GM12891 (cell line): Measurements from ENCODE around the gene ARL16.

Experiments used
- PAX5 ChIP-seq: IDR thresholded peaks from 2 replicates; pipeline ENCODE4 v1.6.1; 2011; ENCODE audit warnings: low read length, moderate library complexity, mild to moderate bottlenecking; ENCODE audit not compliant: insufficient read depth, severe bottlenecking
- POLR2A ChIP-seq: IDR thresholded peaks from 2 replicates; pipeline ENCODE4 v1.6.1; 2011; ENCODE audit warnings: low read depth, low read length, control low read depth
- POLR2AphosphoS5 ChIP-seq: IDR thresholded peaks from 2 replicates; pipeline ENCODE4 v1.6.1; 2011; ENCODE audit warnings: low read depth, low read length, control low read depth
- POU2F2 ChIP-seq: IDR thresholded peaks from 2 replicates; pipeline ENCODE4 v1.6.1; 2011; ENCODE audit warnings: low read depth, mild to moderate bottlenecking, control low read depth, low read length, moderate library complexity
- TAF1 ChIP-seq: IDR thresholded peaks from 2 replicates; pipeline ENCODE4 v1.6.1; 2011; ENCODE audit warnings: low read depth, low read length, control low read depth

GRCh38 chr17:81631482-81631881 lies 52.1 kb downstream of the ARL16 start:
- TF ChIP-seq POLR2A (no peak), TAF1 (no peak), POLR2AphosphoS5 (no peak), POU2F2 (no peak), PAX5 (no peak)
